Kidney (tissue), 14 donors: ENCODE results near the gene SLC3A2. TPM values are rescaled to one million over a fixed set of nuclear protein-coding genes. Genes with fewer than 3 reads are reported as not detected.

ENCODE experiments used
- DNase-seq, 5 donors: peaks; one replicate each; pipeline ENCODE4 v3.0.0-alpha.2; 2013 to 2020
- FAIRE-seq: peaks from 2 replicates; lab custom pipeline; 2012; peaks lifted over from hg19 to GRCh38; lab: Jason Lieb, UNC
- H3K27ac ChIP-seq, 2 donors: one replicate each; pipeline ENCODE4 v1.7.0; 2013; ENCODE audit warnings: low read depth in 2 of 2, low read length in 2 of 2, inconsistent platforms in 1 of 2
- H3K27me3 ChIP-seq: one replicate; pipeline ENCODE4 v1.7.1; 2013; ENCODE audit warnings: low read length, inconsistent platforms; ENCODE audit not compliant: control insufficient read depth, insufficient read depth
- H3K36me3 ChIP-seq, 3 donors: one replicate each; pipeline versions ENCODE4 v1.7.0 to v1.7.1; 2013; ENCODE audit warnings: low read length in 3 of 3, control low read depth in 1 of 3, inconsistent platforms in 1 of 3; ENCODE audit not compliant: insufficient read depth in 3 of 3, control insufficient read depth in 2 of 3
- H3K4me1 ChIP-seq, 3 donors: one replicate each; pipeline versions ENCODE4 v1.7.0 to v1.7.1; 2013; ENCODE audit warnings: low read length in 3 of 3, inconsistent platforms in 1 of 3, low read depth in 1 of 3; ENCODE audit not compliant: control insufficient read depth in 2 of 3, insufficient read depth in 2 of 3
- H3K4me3 ChIP-seq, 3 donors: one replicate each; pipeline versions ENCODE4 v1.7.0 to v1.8.1; 2013; ENCODE audit warnings: low read length in 3 of 3, control low read depth in 1 of 3, inconsistent platforms in 1 of 3
- H3K9ac ChIP-seq, 3 donors: one replicate each; pipeline versions ENCODE4 v1.7.0 to v1.7.1; 2013; ENCODE audit warnings: low read length in 3 of 3, control low read depth in 1 of 3, inconsistent platforms in 1 of 3
- H3K9me3 ChIP-seq, 3 donors: one replicate each; pipeline versions ENCODE4 v1.7.0 to v1.7.1; 2013; ENCODE audit warnings: low read length in 3 of 3, control low read depth in 1 of 3, inconsistent platforms in 1 of 3; ENCODE audit not compliant: control insufficient read depth in 2 of 3, insufficient read depth in 1 of 3
- intact Hi-C: fragments of 100-400 bp; cut with DNase I; formaldehyde crosslinking; loops from one replicate; pipeline ENCODE4 v1.11.1; 2022
- polyA plus RNA-seq: library from polyadenylated mRNA; stranded (reverse); fragments of 350-450 nt; fragmentation: Illumina TruSeq; extraction: RNeasy Lipid Tissue Mini Kit (QIAGEN cat#74804); gene quantifications from one replicate; pipeline ENCODE4 v1.2.3, GENCODE V29; 2014; ENCODE audit warnings: low read depth, low replicate concordance; ENCODE audit not compliant: insufficient read depth
- total RNA-seq: library from RNA; stranded (reverse); fragmentation: NEBNext Ultra II Directional; extraction: Animal tissue kit (Norgen Biotek cat#: 25700); gene quantifications from one replicate; pipeline ENCODE4 v1.2.1, GENCODE V29; 2021
- TF ChIP-seq, protein P1 (sequence below): IDR thresholded peaks from 3 replicates; pipeline ENCODE4 v1.5.1; 2012; ENCODE audit warnings: mild to moderate bottlenecking, moderate library complexity, borderline replicate concordance; ENCODE audit not compliant: insufficient read depth; ENCODE audit errors: extremely low read depth
- donor health status: control.
- donor health status: control.
- donor health status: control.
- donor health status: control.
- donor health status: control.
- donor health status: DM: yes; HTN: yes; CAD: no.
- donor health status: Normal renal cell carcinoma (clear cell type).

SLC3A2 gene
- total and polyA plus RNA-seq, 2 donors from 2014 or later: 203 to 299 TPM

DNA sequence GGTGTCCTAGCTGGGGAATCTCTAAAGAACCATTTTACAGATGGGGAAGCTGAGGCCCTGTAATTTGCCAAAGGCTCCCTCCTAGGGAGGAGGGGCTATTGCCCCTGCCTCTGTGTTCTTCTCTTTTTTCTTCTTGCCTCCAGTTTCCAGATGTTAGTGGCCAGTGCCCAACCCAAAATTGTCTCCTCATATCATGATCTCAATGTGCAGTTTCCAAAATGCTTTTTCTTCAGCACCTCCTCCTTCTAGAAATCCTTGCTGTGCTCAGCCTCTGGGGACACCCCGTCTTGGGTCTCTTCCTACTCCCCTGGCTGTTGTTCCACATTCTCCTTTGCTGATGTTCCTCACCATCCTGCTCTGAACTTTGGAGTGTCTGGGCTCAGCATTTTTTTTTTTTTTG, 50.0 kb downstream of the SLC3A2 start:
- DNase-seq: no peak
- TF ChIP-seq, protein P1, sequence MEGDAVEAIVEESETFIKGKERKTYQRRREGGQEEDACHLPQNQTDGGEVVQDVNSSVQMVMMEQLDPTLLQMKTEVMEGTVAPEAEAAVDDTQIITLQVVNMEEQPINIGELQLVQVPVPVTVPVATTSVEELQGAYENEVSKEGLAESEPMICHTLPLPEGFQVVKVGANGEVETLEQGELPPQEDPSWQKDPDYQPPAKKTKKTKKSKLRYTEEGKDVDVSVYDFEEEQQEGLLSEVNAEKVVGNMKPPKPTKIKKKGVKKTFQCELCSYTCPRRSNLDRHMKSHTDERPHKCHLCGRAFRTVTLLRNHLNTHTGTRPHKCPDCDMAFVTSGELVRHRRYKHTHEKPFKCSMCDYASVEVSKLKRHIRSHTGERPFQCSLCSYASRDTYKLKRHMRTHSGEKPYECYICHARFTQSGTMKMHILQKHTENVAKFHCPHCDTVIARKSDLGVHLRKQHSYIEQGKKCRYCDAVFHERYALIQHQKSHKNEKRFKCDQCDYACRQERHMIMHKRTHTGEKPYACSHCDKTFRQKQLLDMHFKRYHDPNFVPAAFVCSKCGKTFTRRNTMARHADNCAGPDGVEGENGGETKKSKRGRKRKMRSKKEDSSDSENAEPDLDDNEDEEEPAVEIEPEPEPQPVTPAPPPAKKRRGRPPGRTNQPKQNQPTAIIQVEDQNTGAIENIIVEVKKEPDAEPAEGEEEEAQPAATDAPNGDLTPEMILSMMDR: no peak
- H3K36me3 ChIP-seq: no peaks in the 10 kb centered on the region
- H3K27ac ChIP-seq: no peak overlapping the region
- no peak overlapping the region for H3K4me3 ChIP-seq
- no peak overlapping the region for H3K9ac ChIP-seq
- intact Hi-C loops: no loop called here
- peaks cover 18% of the 10 kb centered on the region for H3K27me3 ChIP-seq
- FAIRE-seq: no peak
- H3K9me3 ChIP-seq: no peaks in the 10 kb centered on the region
- H3K4me1 ChIP-seq: peaks cover 0 to 4% (median 0%) of the 10 kb centered on the region in 3 donors

- TF ChIP-seq, protein P1: no peak
- intact Hi-C loops: no loop called here
- DNase-seq (no peak), FAIRE-seq (no peak)
- Histone ChIP-seq H3K27me3 (peaks cover 8% of the 10 kb centered on the region), H3K4me1 (no peaks in the 10 kb centered on the region), H3K36me3 (no peaks in the 10 kb centered on the region), H3K9me3 (no peaks in the 10 kb centered on the region), H3K9ac (no peak overlapping the region), H3K4me3 (no peak overlapping the region), H3K27ac (no peak overlapping the region)
Observed at GRCh38 chr11:62931499-62932278, 51.0 kb downstream of the SLC3A2 start.

- Histone ChIP-seq H3K4me3 (no peak overlapping the region), H3K4me1 (no peaks in the 10 kb centered on the region), H3K27ac (no peak overlapping the region), H3K9ac (no peak overlapping the region), H3K9me3 (no peaks in the 10 kb centered on the region), H3K27me3 (no peaks in the 10 kb centered on the region), H3K36me3 (no peaks in the 10 kb centered on the region)
- intact Hi-C loops: no loop called here
- no peak for FAIRE-seq
- TF ChIP-seq, protein P1: no peak
- no peak for DNase-seq
Observed at GRCh38 chr11:62933285-62933684, 52.6 kb downstream of the SLC3A2 start.
